GM12873 (cell line): ENCODE results near the gene AURKAIP1.

Experiments used
- CTCF ChIP-seq: IDR thresholded peaks from 2 replicates; pipeline ENCODE4 v1.5.1; 2012; ENCODE audit warnings: low read depth, mild to moderate bottlenecking, moderate library complexity, low read length, control low read depth; ENCODE audit not compliant: insufficient read depth; ENCODE audit errors: missing control alignments

The AURKAIP1 gene

GRCh38 chr1:1341549-1342021 lies 33.4 kb downstream of the AURKAIP1 start:
- no peak for TF ChIP-seq CTCF

GRCh38 chr1:1340791-1341548 lies 34.0 kb downstream of the AURKAIP1 start:
- TF ChIP-seq CTCF = no peak

- no peak for TF ChIP-seq CTCF
These were observed 34.8 kb downstream of the AURKAIP1 start for GRCh38 chr1:1340185-1340584.

GRCh38 chr1:1338278-1338677 lies 36.7 kb downstream of the AURKAIP1 start:
- TF ChIP-seq CTCF = no peak

- no peak for TF ChIP-seq CTCF
These were observed 37.2 kb downstream of the AURKAIP1 start for GRCh38 chr1:1337793-1338147.

- TF ChIP-seq CTCF = no peak
These were observed 37.8 kb downstream of the AURKAIP1 start for GRCh38 chr1:1336931-1337792.

- no peak for TF ChIP-seq CTCF
These were observed 38.6 kb downstream of the AURKAIP1 start for GRCh38 chr1:1336446-1336845.
